Large intestine (tissue), 12 donors: Measurements from ENCODE around the gene GPANK1. TPM values are rescaled to one million over a fixed set of nuclear protein-coding genes. Genes with fewer than 3 reads are reported as not detected.
"Not testable (repeated sequence)": the region's sequence is repeated elsewhere in the genome, so short reads cannot be mapped to it uniquely, and the experiment has no call there.

ENCODE experiments used
- DNase-seq, 2 donors: peaks; one replicate each; pipeline versions ENCODE4 v3.0.0 to v3.0.0-alpha.2; 2013
- H3K27ac ChIP-seq: one replicate; pipeline ENCODE4 v1.5.1; 2013; ENCODE audit warnings: low read length
- H3K27me3 ChIP-seq: 2 replicates; pipeline ENCODE4 v1.6.1; 2013; ENCODE audit warnings: low read length; ENCODE audit not compliant: control insufficient read depth, insufficient read depth
- H3K36me3 ChIP-seq: 2 replicates; pipeline ENCODE4 v1.6.1; 2013; ENCODE audit warnings: low read length; ENCODE audit not compliant: control insufficient read depth, insufficient read depth
- H3K4me1 ChIP-seq: one replicate; pipeline ENCODE4 v1.6.1; 2013; ENCODE audit warnings: low read length; ENCODE audit not compliant: control insufficient read depth, insufficient read depth
- H3K4me3 ChIP-seq: one replicate; pipeline ENCODE4 v1.5.1; 2013; ENCODE audit warnings: low read length
- H3K9me3 ChIP-seq: one replicate; pipeline ENCODE4 v1.6.1; 2013; ENCODE audit warnings: mild to moderate bottlenecking, low read depth, low read length, moderate library complexity; ENCODE audit not compliant: control insufficient read depth
- WGBS: methylation state at CpG from one replicate; pipeline ENCODE4 v1.1.5; 2013; ENCODE audit warnings: low lambda C conversion rate; ENCODE audit not compliant: insufficient coverage; 5-methylcytosine and 5-hydroxymethylcytosine counted together
- long read RNA-seq, 11 donors: transcript quantifications; one replicate each; lab custom pipeline, GENCODE V29; 2026
- polyA plus RNA-seq: library from polyadenylated mRNA; unstranded; fragments of 120-200 nt; gene quantifications from one replicate; pipeline ENCODE4 v1.2.1, GENCODE V29; 2013

The GPANK1 gene
- polyA plus RNA-seq, result 21.4 TPM
- long read RNA-seq, donor 1, result 0 reads
- long read RNA-seq, donor 2, partial matches to known transcripts, result 18 of 20 reads
- long read RNA-seq, donor 2, other reads (novel, unspliced or antisense), result 0 of 20 reads
- long read RNA-seq, donor 3, transcript GPANK1-203 (3 exons, 1,910 nt), result major isoform, 8 of 36 reads
- long read RNA-seq, donor 3, partial matches to known transcripts, result 27 of 36 reads
- long read RNA-seq, donor 3, other reads (novel, unspliced or antisense), result 0 of 36 reads
- long read RNA-seq, donor 4, result 0 reads
- long read RNA-seq, donor 5, partial matches to known transcripts, result 5 of 7 reads
- long read RNA-seq, donor 5, other reads (novel, unspliced or antisense), result 0 of 7 reads
- long read RNA-seq, donor 6, partial matches to known transcripts, result 31 of 34 reads
- long read RNA-seq, donor 6, other reads (novel, unspliced or antisense), result 0 of 34 reads
- long read RNA-seq, donor 7, partial matches to known transcripts, result 5 of 8 reads
- long read RNA-seq, donor 7, other reads (novel, unspliced or antisense), result 0 of 8 reads
- long read RNA-seq, donor 8, transcript GPANK1-203 (3 exons, 1,910 nt), result major isoform, 7 of 25 reads
- long read RNA-seq, donor 8, partial matches to known transcripts, result 16 of 25 reads
- long read RNA-seq, donor 8, other reads (novel, unspliced or antisense), result 0 of 25 reads
- long read RNA-seq, donor 9, partial matches to known transcripts, result 90 of 183 reads
- long read RNA-seq, donor 9, other reads (novel, unspliced or antisense), result 89 of 183 reads
- long read RNA-seq, donor 10, partial matches to known transcripts, result 391 of 399 reads
- long read RNA-seq, donor 10, other reads (novel, unspliced or antisense), result 5 of 399 reads
- long read RNA-seq, donor 11, partial matches to known transcripts, result 5 of 8 reads
- long read RNA-seq, donor 11, other reads (novel, unspliced or antisense), result 0 of 8 reads

DNA sequence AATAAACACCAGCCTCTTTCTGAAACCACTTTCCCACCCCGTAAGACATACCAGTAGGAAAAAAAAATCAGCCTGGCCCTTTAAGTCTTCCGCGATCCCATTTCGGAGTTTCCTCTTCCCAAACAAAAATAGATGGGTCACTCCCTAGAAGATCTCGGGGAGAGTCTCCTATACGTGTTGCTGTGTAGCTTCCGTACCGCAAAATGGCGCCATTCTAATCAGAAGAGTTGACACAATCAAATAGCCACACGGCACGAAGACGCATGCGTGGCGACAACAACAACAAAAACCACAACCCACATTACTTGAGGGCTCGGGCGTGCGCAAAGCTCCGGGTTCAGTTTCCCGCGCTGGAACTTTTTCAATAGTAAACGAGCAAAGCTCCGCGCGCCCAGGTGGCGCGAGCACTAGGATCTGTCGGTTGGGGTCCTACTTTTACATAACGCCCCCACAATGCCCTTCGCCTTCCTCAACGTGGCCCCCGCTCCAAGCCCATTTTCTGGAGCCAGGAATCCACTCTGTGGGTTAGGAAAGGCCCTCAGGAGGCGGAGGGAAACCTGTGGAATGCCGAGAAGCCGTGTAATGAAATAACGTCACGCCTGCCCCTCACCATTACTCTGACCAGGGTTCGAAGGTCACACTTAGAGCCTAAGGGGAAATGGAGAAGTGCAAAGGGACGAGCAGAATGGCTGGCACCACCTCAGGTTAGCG is at the start of gene GPANK1:
Gene GPANK1, minus strand, starts transcription at position 208 of the 711 bp plus-strand sequence. CDS start 519 bp downstream, outside the sequence.
- H3K27ac ChIP-seq, result peak within 1 kb of the TSS; percentile 97
- H3K9me3 ChIP-seq, result no peaks in the 10 kb centered on the region
- H3K4me3 ChIP-seq, result peak within 1 kb of the TSS; percentile 93
- WGBS, result no CpG with 5 or more reads among the region's 39 CpGs
- peaks cover 42% of the 10 kb centered on the region for H3K36me3 ChIP-seq
- DNase-seq, result peak; percentile 95
- H3K27me3 ChIP-seq, result no peaks in the 10 kb centered on the region
- peaks cover 25% of the 10 kb centered on the region for H3K4me1 ChIP-seq

DNA sequence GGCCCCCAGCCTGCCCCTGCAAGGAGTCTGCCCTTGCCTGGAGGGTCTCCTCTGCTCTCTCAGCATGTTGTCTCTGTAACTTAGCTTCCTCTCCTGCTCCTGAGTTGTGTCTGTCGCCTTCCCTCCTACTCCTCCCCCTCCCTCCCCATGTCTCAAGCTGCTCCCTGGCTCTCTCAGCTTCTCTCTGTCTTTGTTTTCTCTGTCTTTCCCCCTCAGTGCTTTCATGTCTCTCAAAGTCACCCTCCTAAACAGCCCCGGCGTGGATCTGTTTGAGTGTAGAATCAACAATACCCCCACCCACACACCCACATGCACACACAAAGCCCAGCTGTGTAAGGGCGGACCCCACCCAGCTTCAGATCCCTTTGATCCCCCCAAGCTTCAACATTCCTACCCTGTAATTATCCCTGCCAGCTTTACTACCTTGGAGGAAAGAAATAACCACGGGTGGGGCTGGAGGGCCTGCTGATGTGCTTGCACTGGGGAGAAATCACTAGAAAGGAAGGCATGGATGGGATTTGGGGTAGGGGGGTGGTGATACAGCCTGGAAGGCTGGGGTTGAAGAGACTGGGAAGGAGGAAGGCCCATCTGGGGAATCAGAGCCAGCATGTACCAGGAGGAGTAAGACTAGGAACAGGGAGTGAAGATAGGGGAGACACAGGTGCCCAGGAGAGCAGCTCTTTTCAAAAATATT is 49.3 kb upstream of the GPANK1 start:
- WGBS, result 0% methylated on average over 1 of the region's 5 CpGs
- Histone ChIP-seq H3K27ac (peak overlapping the region; percentile 53), H3K4me3 (no peak overlapping the region), H3K36me3 (no peaks in the 10 kb centered on the region), H3K4me1 (peaks cover 26% of the 10 kb centered on the region), H3K27me3 (no peaks in the 10 kb centered on the region), H3K9me3 (no peaks in the 10 kb centered on the region)
- DNase-seq, result peak; percentile 48 to 66

DNA sequence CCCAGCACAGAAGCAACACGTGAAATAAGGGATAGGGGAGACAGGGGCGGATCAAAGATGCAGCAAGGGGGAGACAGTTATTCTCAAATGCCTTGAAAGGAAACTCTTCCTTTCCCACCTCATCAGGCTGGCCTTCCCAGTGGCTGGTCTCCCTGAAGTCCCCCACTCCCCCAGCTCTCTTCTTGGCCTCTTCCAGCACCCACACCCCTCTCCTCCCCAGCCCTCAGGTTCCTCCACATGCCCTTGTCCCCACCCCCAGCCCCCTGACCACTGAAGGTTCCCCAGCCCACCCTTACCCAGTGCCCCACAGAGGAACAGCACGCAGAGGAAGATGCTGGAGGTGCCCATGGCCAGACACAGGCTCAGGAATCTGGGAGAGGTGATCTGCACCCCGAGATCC is 48.7 kb upstream of the GPANK1 start:
- H3K9me3 ChIP-seq, result no peaks in the 10 kb centered on the region
- no peaks in the 10 kb centered on the region for H3K27me3 ChIP-seq
- WGBS, result no CpG with 5 or more reads among the region's 4 CpGs
- no peaks in the 10 kb centered on the region for H3K36me3 ChIP-seq
- peaks cover 19% of the 10 kb centered on the region for H3K4me1 ChIP-seq
- peak overlapping the region; percentile 53 for H3K27ac ChIP-seq
- H3K4me3 ChIP-seq, result no peak overlapping the region
- no peak for DNase-seq

DNA sequence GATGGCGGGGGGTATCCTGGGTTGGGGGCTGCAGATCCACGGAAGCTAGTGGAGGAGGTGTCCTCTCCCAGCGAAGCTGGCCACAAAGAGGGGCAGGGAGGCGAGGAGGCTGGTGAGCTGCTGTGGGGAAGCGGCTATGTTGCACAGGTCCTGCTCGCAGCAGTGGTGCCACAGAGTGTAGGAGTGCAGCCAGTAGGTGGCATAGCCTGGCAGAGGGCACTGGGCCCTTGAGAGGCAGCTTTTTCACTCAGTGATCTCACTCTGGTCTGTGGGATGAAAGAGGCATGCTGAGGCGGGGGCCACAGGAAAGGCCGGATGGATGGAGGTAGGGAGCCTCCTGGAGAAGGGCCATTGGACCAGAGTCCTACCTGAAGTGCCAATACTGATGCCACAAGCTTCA is 47.5 kb upstream of the GPANK1 start:
- H3K9me3 ChIP-seq, result no peaks in the 10 kb centered on the region
- no peak overlapping the region for H3K27ac ChIP-seq
- DNase-seq, result no peak

DNA sequence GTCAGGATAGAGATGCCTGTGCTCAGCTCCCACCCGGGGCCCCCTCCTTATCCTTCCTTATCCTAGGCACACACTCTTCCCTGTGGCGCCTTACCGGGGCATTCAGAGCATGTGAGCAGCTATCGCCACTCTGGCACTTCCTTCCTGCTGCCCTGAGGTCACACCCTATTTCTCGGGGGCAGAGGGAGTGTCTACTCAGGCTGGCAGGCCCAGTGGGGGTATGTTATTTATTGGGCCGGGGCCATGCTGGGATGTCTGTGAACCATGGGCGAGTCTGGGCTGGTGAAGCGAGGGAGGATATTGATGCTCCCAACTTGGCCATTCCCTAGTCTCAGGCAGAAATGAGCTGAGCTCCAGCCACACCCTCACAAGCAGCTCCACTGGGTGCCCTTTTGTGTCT is 46.4 kb upstream of the GPANK1 start:
- DNase-seq, result peak in 1 of 2 donors; percentile 49
- H3K36me3 ChIP-seq, result no peaks in the 10 kb centered on the region
- no peak overlapping the region for H3K27ac ChIP-seq
- WGBS, result no CpG with 5 or more reads among the region's 8 CpGs
- no peaks in the 10 kb centered on the region for H3K9me3 ChIP-seq
- H3K4me1 ChIP-seq, result peaks cover 19% of the 10 kb centered on the region
- no peak overlapping the region for H3K4me3 ChIP-seq
- H3K27me3 ChIP-seq, result no peaks in the 10 kb centered on the region

More for the DNA sequence above, 47.5 kb upstream of the GPANK1 start:
- WGBS, result no CpG with 5 or more reads among the region's 8 CpGs
- Histone ChIP-seq H3K36me3 (no peaks in the 10 kb centered on the region), H3K27me3 (no peaks in the 10 kb centered on the region), H3K4me1 (peaks cover 19% of the 10 kb centered on the region), H3K4me3 (no peak overlapping the region)

DNA sequence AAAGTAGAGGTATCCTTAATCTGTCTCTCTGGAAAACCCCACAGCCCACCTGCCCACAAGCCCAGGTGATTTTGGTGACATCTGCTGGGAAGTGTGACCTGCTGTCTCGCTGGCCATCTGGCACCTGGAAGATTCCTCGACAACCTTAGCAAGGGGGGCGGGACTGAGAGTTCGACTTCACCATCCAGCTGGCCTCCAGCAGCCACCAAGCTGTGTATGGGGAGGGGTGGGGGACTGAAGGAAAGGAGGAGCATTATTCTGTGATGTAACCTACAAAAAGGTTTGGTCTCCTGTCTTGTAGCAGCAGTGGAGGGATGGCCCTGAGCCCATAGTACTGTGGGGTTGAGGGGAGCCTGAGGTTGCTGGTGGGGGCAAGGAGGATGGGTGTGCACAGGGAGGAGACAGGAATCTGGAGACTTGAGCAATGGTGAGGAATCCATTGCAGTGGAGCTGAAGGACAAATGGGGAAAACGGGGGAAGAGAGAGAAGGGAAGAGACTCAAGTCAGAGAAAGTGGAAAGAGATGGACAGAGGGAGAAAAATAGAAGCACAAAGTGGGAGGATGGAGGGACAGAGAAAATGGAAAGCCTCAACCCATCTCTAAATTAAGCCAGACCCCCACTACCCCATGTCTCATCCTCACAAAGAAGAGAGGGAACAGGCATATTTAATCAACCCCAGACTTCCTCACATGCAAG is 45.9 kb upstream of the GPANK1 start:
- H3K4me1 ChIP-seq, result peaks cover 19% of the 10 kb centered on the region
- no peaks in the 10 kb centered on the region for H3K9me3 ChIP-seq
- DNase-seq, result peak in 1 of 2 donors; percentile 21
- H3K27ac ChIP-seq, result no peak overlapping the region
- no peak overlapping the region for H3K4me3 ChIP-seq
- no peaks in the 10 kb centered on the region for H3K36me3 ChIP-seq
- 50% methylated on average over 1 of the region's 5 CpGs for WGBS
- H3K27me3 ChIP-seq, result no peaks in the 10 kb centered on the region

DNA sequence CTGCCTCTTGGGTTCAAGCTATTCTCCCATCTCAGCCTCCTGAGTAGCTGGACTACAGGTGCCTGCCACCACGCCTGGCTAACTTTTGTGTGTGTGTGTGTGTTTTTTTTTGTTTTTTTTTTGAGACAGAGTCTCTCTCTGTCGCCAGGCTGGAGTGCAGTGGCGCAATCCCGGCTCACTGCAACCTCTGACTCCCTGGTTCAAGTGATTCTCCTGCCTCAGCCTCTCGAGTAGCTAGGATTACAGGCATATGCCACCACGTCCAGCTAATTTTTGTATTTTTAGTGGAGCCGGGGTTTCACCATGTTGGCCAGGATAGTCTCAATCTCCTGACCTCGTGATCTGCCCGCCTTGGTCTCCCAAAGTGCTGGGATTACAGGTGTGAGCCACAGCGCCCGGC is 44.4 kb upstream of the GPANK1 start:
- H3K4me3 ChIP-seq, H3K36me3 ChIP-seq, H3K27ac ChIP-seq, H3K27me3 ChIP-seq, H3K9me3 ChIP-seq, DNase-seq: not testable (repeated sequence)
- H3K4me1 ChIP-seq, result peaks cover 11% of the 10 kb centered on the region
- no CpG with 5 or more reads among the region's 11 CpGs for WGBS

DNA sequence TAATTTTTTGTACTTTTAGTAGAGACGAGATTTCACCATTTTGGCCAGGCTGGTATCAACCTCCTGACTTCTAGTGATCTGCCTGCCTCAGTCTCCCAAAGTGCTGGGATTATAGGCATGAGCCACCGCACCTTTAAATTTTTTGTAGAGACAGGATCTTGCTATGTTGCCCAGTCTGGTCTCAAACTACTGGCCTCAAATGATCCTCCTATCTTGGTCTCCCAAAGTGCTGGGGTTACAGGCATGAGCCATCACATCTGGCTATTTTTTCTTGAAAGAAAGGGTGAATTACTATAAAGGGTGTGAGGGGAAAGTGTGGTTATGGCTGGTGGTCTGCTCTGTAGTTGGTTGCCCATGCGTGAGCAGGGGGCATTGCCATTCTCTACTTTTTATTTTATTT is 43.4 kb upstream of the GPANK1 start:
- no peak for DNase-seq
- no peaks in the 10 kb centered on the region for H3K36me3 ChIP-seq
- 100% methylated on average over 1 of the region's 3 CpGs for WGBS

DNA sequence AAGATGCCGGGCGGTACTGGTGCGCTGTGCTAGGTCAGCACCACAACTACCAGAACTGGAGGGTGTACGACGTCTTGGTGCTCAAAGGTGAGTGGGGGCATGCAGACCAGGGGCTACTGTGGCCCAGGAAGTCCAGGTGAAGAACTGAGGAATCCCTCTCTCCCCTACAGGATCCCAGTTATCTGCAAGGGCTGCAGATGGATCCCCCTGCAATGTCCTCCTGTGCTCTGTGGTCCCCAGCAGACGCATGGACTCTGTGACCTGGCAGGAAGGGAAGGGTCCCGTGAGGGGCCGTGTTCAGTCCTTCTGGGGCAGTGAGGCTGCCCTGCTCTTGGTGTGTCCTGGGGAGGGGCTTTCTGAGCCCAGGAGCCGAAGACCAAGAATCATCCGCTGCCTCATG is 42.9 kb upstream of the GPANK1 start:
- Histone ChIP-seq H3K27ac (no peak overlapping the region), H3K4me3 (no peak overlapping the region), H3K36me3 (no peaks in the 10 kb centered on the region), H3K27me3 (no peaks in the 10 kb centered on the region), H3K9me3 (no peaks in the 10 kb centered on the region), H3K4me1 (no peaks in the 10 kb centered on the region)
- DNase-seq, result no peak
- no CpG with 5 or more reads among the region's 10 CpGs for WGBS

More for the DNA sequence above, 43.4 kb upstream of the GPANK1 start:
- no peak overlapping the region for H3K4me3 ChIP-seq
- H3K27me3 ChIP-seq, result no peaks in the 10 kb centered on the region
- H3K9me3 ChIP-seq, result no peaks in the 10 kb centered on the region
- peaks cover 2% of the 10 kb centered on the region for H3K4me1 ChIP-seq
- H3K27ac ChIP-seq, result no peak overlapping the region
